Panc1 (cell line): ENCODE measurements around the gene NARS2. TPM values are rescaled to one million over a fixed set of nuclear protein-coding genes. Genes with fewer than 3 reads are reported as not detected.

Experiments used
- ATAC-seq: fragments of 200-7000 bp; cut with Tn5 transposase; 2 replicates; pipeline ENCODE4 v1.9.1; 2020; ENCODE audit warnings: mild to moderate bottlenecking, moderate library complexity
- BruUV-seq: library from RNA; stranded (reverse); fragments of 400-500 nt; replicated peaks from 2 replicates; lab custom pipeline; 2021; lab: Mats Ljungman, UMichigan
- CTCF ChIA-PET: fragments of 300-600 bp; sonication (Branson Sonifier 250); formaldehyde crosslinking; loops from one replicate; lab custom pipeline; 2022; ENCODE audit warnings: antibody characterized with exemption; lab: Charles Lee
- POLR2A ChIA-PET: fragments of 300-600 bp; sonication (Branson Sonifier 250); formaldehyde crosslinking; loops from one replicate; lab custom pipeline; 2022; ENCODE audit warnings: antibody characterized with exemption; lab: Charles Lee
- DNase-seq: peaks from one replicate; pipeline ENCODE4 v3.0.0-alpha.2; 2010; ENCODE audit warnings: low read depth, low spot score
- H3K27ac ChIP-seq: 2 replicates; pipeline ENCODE4 v1.5.1; 2011; ENCODE audit warnings: mild to moderate bottlenecking, low read length, inconsistent platforms
- H3K27me3 ChIP-seq: fragments of 200-500 bp; sonication (Bioruptor generic); 2 replicates; pipeline ENCODE4 v1.6.0; 2014; ENCODE audit warnings: low read length, inconsistent platforms; ENCODE audit not compliant: control insufficient read depth, insufficient read depth
- H3K36me3 ChIP-seq: fragments of 200-500 bp; sonication (Bioruptor generic); 2 replicates; pipeline ENCODE4 v1.5.1; 2014; ENCODE audit warnings: inconsistent platforms, mild to moderate bottlenecking, low read length, moderate library complexity; ENCODE audit not compliant: control insufficient read depth, insufficient read depth
- H3K4me1 ChIP-seq: 2 replicates; pipeline ENCODE4 v1.5.1; 2011; ENCODE audit warnings: inconsistent platforms, mild to moderate bottlenecking, low read length, moderate library complexity; ENCODE audit not compliant: control insufficient read depth, insufficient read depth
- H3K4me3 ChIP-seq, 2 experiments: 2 replicates each; pipeline ENCODE4 v1.5.1; 2011 to 2012; ENCODE audit warnings: low read depth in 2 of 2, low read length in 2 of 2, mild to moderate bottlenecking in 2 of 2, inconsistent platforms in 1 of 2, moderate library complexity in 1 of 2
- H3K9me3 ChIP-seq: fragments of 200-500 bp; sonication (Bioruptor generic); 2 replicates; pipeline ENCODE4 v1.5.1; 2014; ENCODE audit warnings: low read depth, mild to moderate bottlenecking, inconsistent platforms, low read length, moderate library complexity; ENCODE audit not compliant: control insufficient read depth, insufficient read depth
- POLR2AphosphoS5 ChIP-seq: IDR thresholded peaks from 2 replicates; pipeline ENCODE4 v1.6.1; 2012; ENCODE audit warnings: mild to moderate bottlenecking, low read depth, low read length, moderate library complexity
- REST ChIP-seq, 2 experiments: IDR thresholded peaks; 2 replicates each; pipeline ENCODE4 v1.6.1; 2011 to 2012; ENCODE audit warnings: low read depth in 2 of 2, control low read depth in 1 of 2, low read length in 1 of 2, mild to moderate bottlenecking in 1 of 2, moderate library complexity in 1 of 2; ENCODE audit not compliant: insufficient read depth in 1 of 2
- SIN3A ChIP-seq: IDR thresholded peaks from 2 replicates; pipeline ENCODE4 v1.6.1; 2012; ENCODE audit warnings: low read depth, mild to moderate bottlenecking, low read length, moderate library complexity, borderline replicate concordance; ENCODE audit not compliant: insufficient read depth
- TCF7L2 ChIP-seq: IDR thresholded peaks from 2 replicates; pipeline ENCODE4 v1.6.1; 2011; ENCODE audit warnings: mild to moderate bottlenecking, low read depth, low read length, inconsistent platforms
- in situ Hi-C: cut with HindIII; loops from 2 replicates; pipeline ENCODE4 v1.10.0; 2016; ENCODE audit warnings: low sequenced_read_pairs, low pct_unique_long_range_greater_than_20kb
- intact Hi-C: fragments of 100-400 bp; cut with micrococcal nuclease; formaldehyde crosslinking; loops from one replicate; pipeline ENCODE4 v1.10.0; 2022; ENCODE audit not compliant: unreplicated experiment
- total RNA-seq: library from RNA; stranded (reverse); gene quantifications from one replicate; pipeline ENCODE4 v1.2.1, GENCODE V29; 2021; ENCODE audit not compliant: unreplicated experiment
- TF ChIP-seq, protein P1 (sequence below): fragments of 450-650 bp; IDR thresholded peaks from 2 replicates; pipeline ENCODE4 v1.5.1; 2017; ENCODE audit warnings: mild to moderate bottlenecking

Gene NARS2
- total RNA-seq, 1 experiment from 2014 or later: 29.8 TPM

- Histone ChIP-seq H3K27me3 (no peaks in the 10 kb centered on the region), H3K9me3 (no peaks in the 10 kb centered on the region), H3K4me3 (no peak overlapping the region), H3K4me1 (no peaks in the 10 kb centered on the region), H3K36me3 (no peaks in the 10 kb centered on the region), H3K27ac (no peak overlapping the region)
- in situ Hi-C loops: no loop called here
- ChIA-PET POLR2A (interaction anchor here (0.6 kb wide), 2 partner anchors 89 to 187 kb away, joined by 3 to 6 read pairs; no protein-coding TSS in a partner anchor), CTCF (no interaction called here)
- DNase-seq (no peak), ATAC-seq (no peak)
- BruUV-seq: no TSS peak
- no peak for TF ChIP-seq TCF7L2
- no peak for TF ChIP-seq REST (IDR thresholded peaks at IDR 0.05; ENCODE audit: insufficient read depth in 1 of 2, low read depth in 2 of 2, low read length in 1 of 2)
- TF ChIP-seq SIN3A: no peak
- no peak for TF ChIP-seq POLR2AphosphoS5
- TF ChIP-seq, protein P1, sequence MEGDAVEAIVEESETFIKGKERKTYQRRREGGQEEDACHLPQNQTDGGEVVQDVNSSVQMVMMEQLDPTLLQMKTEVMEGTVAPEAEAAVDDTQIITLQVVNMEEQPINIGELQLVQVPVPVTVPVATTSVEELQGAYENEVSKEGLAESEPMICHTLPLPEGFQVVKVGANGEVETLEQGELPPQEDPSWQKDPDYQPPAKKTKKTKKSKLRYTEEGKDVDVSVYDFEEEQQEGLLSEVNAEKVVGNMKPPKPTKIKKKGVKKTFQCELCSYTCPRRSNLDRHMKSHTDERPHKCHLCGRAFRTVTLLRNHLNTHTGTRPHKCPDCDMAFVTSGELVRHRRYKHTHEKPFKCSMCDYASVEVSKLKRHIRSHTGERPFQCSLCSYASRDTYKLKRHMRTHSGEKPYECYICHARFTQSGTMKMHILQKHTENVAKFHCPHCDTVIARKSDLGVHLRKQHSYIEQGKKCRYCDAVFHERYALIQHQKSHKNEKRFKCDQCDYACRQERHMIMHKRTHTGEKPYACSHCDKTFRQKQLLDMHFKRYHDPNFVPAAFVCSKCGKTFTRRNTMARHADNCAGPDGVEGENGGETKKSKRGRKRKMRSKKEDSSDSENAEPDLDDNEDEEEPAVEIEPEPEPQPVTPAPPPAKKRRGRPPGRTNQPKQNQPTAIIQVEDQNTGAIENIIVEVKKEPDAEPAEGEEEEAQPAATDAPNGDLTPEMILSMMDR: no peak
- intact Hi-C loops: no loop called here
These were observed 103.7 kb downstream of the NARS2 start for GRCh38 chr11:78470861-78471442.

DNA sequence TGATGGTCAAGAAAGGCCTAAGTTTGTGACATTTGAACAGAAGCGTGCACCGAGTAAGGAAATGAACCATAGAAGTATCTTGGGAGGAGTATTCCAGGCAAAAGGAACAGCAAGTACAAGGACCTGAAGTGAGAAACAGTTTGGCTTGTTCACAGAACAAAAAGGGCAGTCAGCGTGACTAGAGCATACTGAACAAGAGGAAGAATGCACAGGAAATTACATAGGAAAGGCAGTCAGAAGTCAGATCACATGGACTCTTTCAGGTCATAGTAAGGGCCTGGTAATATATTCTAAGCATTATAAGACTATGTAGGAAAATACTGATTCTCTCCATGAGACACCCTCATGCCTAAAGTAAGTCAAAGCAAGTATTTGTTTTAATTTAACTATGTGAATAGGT lies 104.8 kb downstream of the NARS2 start:
- ChIA-PET CTCF (no interaction called here), POLR2A (no interaction called here)
- Histone ChIP-seq H3K4me1 (no peaks in the 10 kb centered on the region), H3K36me3 (no peaks in the 10 kb centered on the region), H3K4me3 (no peak overlapping the region), H3K27me3 (no peaks in the 10 kb centered on the region), H3K27ac (no peak overlapping the region), H3K9me3 (no peaks in the 10 kb centered on the region)
- intact Hi-C loops (no loop called here), in situ Hi-C loops (no loop called here)
- ATAC-seq: no peak
- BruUV-seq: no TSS peak
- DNase-seq: no peak
- TF ChIP-seq POLR2AphosphoS5: no peak
- no peak for TF ChIP-seq TCF7L2
- TF ChIP-seq SIN3A: no peak
- TF ChIP-seq, protein P1: no peak
- TF ChIP-seq REST (IDR thresholded peaks at IDR 0.05; ENCODE audit: insufficient read depth in 1 of 2, low read depth in 2 of 2, low read length in 1 of 2): no peak
